SK-N-SH (cell line): ENCODE results near the gene NUMA1. TPM values are rescaled to one million over a fixed set of nuclear protein-coding genes. Genes with fewer than 3 reads are reported as not detected.

Experiments
- CTCF ChIA-PET: fragments of 300-600, 350-600 bp; formaldehyde crosslinking; extraction: SDS; loops from one replicate; lab custom pipeline; 2021; lab: Yijun Ruan, JAX
- POLR2A ChIA-PET: fragments of 350-600 bp; sonication (Branson Sonifier 250); formaldehyde crosslinking; extraction: SDS; loops from one replicate; lab custom pipeline; 2020; ENCODE audit warnings: antibody characterized with exemption, inconsistent platforms; lab: Yijun Ruan, JAX
- DNase-seq: peaks from one replicate; pipeline ENCODE4 v3.0.0; 2012
- H2AFZ ChIP-seq: fragments of 200-600 bp; sonication (generic); 2 replicates; pipeline ENCODE4 v1.8.1; 2016; ENCODE audit warnings: antibody characterized with exemption, mild to moderate bottlenecking, low read depth
- H3F3A ChIP-seq: fragments of 200-600 bp; sonication (generic); replicated peaks from 2 replicates; pipeline ENCODE3; 2016; ENCODE audit warnings: antibody characterized with exemption, mild to moderate bottlenecking; ENCODE audit not compliant: insufficient read depth
- H3K27ac ChIP-seq, 2 experiments: fragments of 200-500 bp in 1 of 2; fragments of 200-600 bp in 1 of 2; sonication (Bioruptor generic) in 1 of 2; sonication (generic), shearing (Covaris generic) in 1 of 2; 2 replicates each; pipeline versions ENCODE4 v1.5.1 to v1.6.1; 2014 to 2016; ENCODE audit warnings: low read depth in 2 of 2, inconsistent platforms in 1 of 2, low read length in 1 of 2, mild to moderate bottlenecking in 1 of 2, mixed read lengths in 1 of 2
- H3K27me3 ChIP-seq: fragments of 200-600 bp; sonication (generic), shearing (Covaris generic); 2 replicates; pipeline ENCODE4 v1.6.1; 2016; ENCODE audit warnings: mixed run types; ENCODE audit not compliant: insufficient read depth
- H3K36me3 ChIP-seq, 2 experiments: fragments of 200-500 bp in 1 of 2; fragments of 200-600 bp in 1 of 2; sonication (Bioruptor generic) in 1 of 2; sonication (generic) in 1 of 2; replicated peaks in 1 of 2; 2 replicates each; pipeline versions ENCODE3 to v1.5.1; 2014 to 2016; ENCODE audit warnings: low read length in 1 of 2, mild to moderate bottlenecking in 1 of 2; ENCODE audit not compliant: insufficient read depth in 2 of 2, control insufficient read depth in 1 of 2
- H3K4me1 ChIP-seq, 2 experiments: fragments of 200-500 bp in 1 of 2; fragments of 200-600 bp in 1 of 2; sonication (Bioruptor generic) in 1 of 2; sonication (generic), shearing (Covaris generic) in 1 of 2; 2 replicates each; pipeline versions ENCODE4 v1.5.1 to v1.6.1; 2014 to 2016; ENCODE audit warnings: low read depth in 1 of 2, low read length in 1 of 2, mixed run types in 1 of 2; ENCODE audit not compliant: insufficient read depth in 2 of 2, control insufficient read depth in 1 of 2
- H3K4me2 ChIP-seq: fragments of 200-600 bp; sonication (generic), shearing (Covaris generic); 2 replicates; pipeline ENCODE4 v1.6.1; 2017; ENCODE audit warnings: mixed run types
- H3K4me3 ChIP-seq, 2 experiments: fragments of 200-500 bp in 1 of 2; fragments of 200-600 bp in 1 of 2; sonication (Bioruptor generic) in 1 of 2; sonication (generic), shearing (Covaris generic) in 1 of 2; 2 replicates each; pipeline versions ENCODE4 v1.5.1 to v1.8.1; 2014 to 2016; ENCODE audit warnings: low read depth in 2 of 2, inconsistent platforms in 1 of 2, low read length in 1 of 2, mild to moderate bottlenecking in 1 of 2, mixed read lengths in 1 of 2, moderate library complexity in 1 of 2
- H3K79me2 ChIP-seq: fragments of 200-600 bp; sonication (generic); 2 replicates; pipeline ENCODE4 v1.8.1; 2017; ENCODE audit warnings: mild to moderate bottlenecking; ENCODE audit not compliant: insufficient read depth
- H3K9ac ChIP-seq: fragments of 200-600 bp; sonication (generic); 2 replicates; pipeline ENCODE4 v1.6.1; 2017; ENCODE audit warnings: mixed run types
- H3K9me2 ChIP-seq: fragments of 200-600 bp; sonication (generic); 2 replicates; pipeline ENCODE4 v1.6.1; 2017; ENCODE audit warnings: mixed run types
- H3K9me3 ChIP-seq: fragments of 200-600 bp; sonication (generic); 2 replicates; pipeline ENCODE4 v1.6.1; 2017; ENCODE audit warnings: mixed run types, mild to moderate bottlenecking, moderate library complexity
- H4K20me1 ChIP-seq: fragments of 200-600 bp; sonication (generic); 2 replicates; pipeline ENCODE4 v1.6.1; 2017; ENCODE audit warnings: mild to moderate bottlenecking, mixed run types; ENCODE audit not compliant: insufficient read depth
- ELF1 ChIP-seq: IDR thresholded peaks from 2 replicates; pipeline ENCODE4 v1.4.0; 2012
- FOSL2 ChIP-seq: IDR thresholded peaks from 2 replicates; pipeline ENCODE4 v1.4.0; 2012; ENCODE audit warnings: low read depth, mild to moderate bottlenecking, moderate library complexity, borderline replicate concordance
- FOXJ3 ChIP-seq: sonication (generic); formaldehyde crosslinking; IDR thresholded peaks from 2 replicates; pipeline ENCODE4 v1.5.1; 2020; ENCODE audit warnings: mild to moderate bottlenecking, missing genetic modification reagents
- FOXM1 ChIP-seq: IDR thresholded peaks from 2 replicates; pipeline ENCODE4 v1.4.0; 2012; ENCODE audit warnings: low read depth, mild to moderate bottlenecking
- GABPA ChIP-seq: IDR thresholded peaks from 2 replicates; pipeline ENCODE4 v1.4.0; 2012; ENCODE audit warnings: low read depth, mild to moderate bottlenecking
- JUND ChIP-seq: IDR thresholded peaks from 2 replicates; pipeline ENCODE4 v1.4.0; 2012
- MEF2A ChIP-seq: IDR thresholded peaks from 2 replicates; pipeline ENCODE4 v1.4.0; 2012; ENCODE audit warnings: low read depth, borderline replicate concordance
- PBX3 ChIP-seq: IDR thresholded peaks from 2 replicates; pipeline ENCODE4; 2012
- POLR2AphosphoS5 ChIP-seq: IDR thresholded peaks from 2 replicates; pipeline ENCODE4 v1.6.1; 2012; ENCODE audit warnings: low read depth, low read length
- RAD21 ChIP-seq: IDR thresholded peaks from 2 replicates; pipeline ENCODE4 v1.6.1; 2012; ENCODE audit warnings: mild to moderate bottlenecking, low read length
- RCOR1 ChIP-seq: fragments of 150-350 bp; IDR thresholded peaks from 2 replicates; pipeline ENCODE4 v1.6.1; 2017; ENCODE audit warnings: antibody characterized with exemption, low read length
- RFX5 ChIP-seq: IDR thresholded peaks from 2 replicates; pipeline ENCODE4 v1.6.1; 2012; ENCODE audit warnings: mild to moderate bottlenecking, improper control_type of control experiment, low read length
- SIN3A ChIP-seq: IDR thresholded peaks from 2 replicates; pipeline ENCODE4 v1.6.1; 2012; ENCODE audit warnings: low read depth, mild to moderate bottlenecking, low read length, moderate library complexity, borderline replicate concordance
- SMC3 ChIP-seq: IDR thresholded peaks from 2 replicates; pipeline ENCODE4 v1.6.1; 2012; ENCODE audit warnings: low read depth, low read length, improper control_type of control experiment
- TEAD4 ChIP-seq: IDR thresholded peaks from 2 replicates; pipeline ENCODE4 v1.4.0; 2012; ENCODE audit warnings: mild to moderate bottlenecking, borderline replicate concordance; ENCODE audit not compliant: insufficient read depth
- WGBS: methylation state at CpG from one replicate; pipeline ENCODE4 v1.1.6; 2017; ENCODE audit warnings: low lambda C conversion rate; 5-methylcytosine and 5-hydroxymethylcytosine counted together
- polyA plus RNA-seq, 3 experiments: library from polyadenylated mRNA; depleted of rRNA; stranded (reverse); fragments of >200 nt; gene quantifications; 2 replicates each; pipeline ENCODE4 v1.2.3, GENCODE V29; 2012
- TF ChIP-seq, protein P1 (sequence below): IDR thresholded peaks from 2 replicates; pipeline ENCODE4 v1.6.1; 2012; ENCODE audit warnings: mild to moderate bottlenecking, low read depth, low read length, moderate library complexity
- TF ChIP-seq, protein P2 (sequence below): IDR thresholded peaks from 2 replicates; pipeline ENCODE4 v1.4.0; 2012; ENCODE audit warnings: low read depth
- TF ChIP-seq, protein P3 (sequence below): IDR thresholded peaks from 2 replicates; pipeline ENCODE4 v1.4.0; 2012; ENCODE audit warnings: low read depth, borderline replicate concordance

NUMA1 gene
- polyA plus RNA-seq, 1 of the 3 experiments (the other 2 are of a cell fraction): 111 TPM

DNA sequence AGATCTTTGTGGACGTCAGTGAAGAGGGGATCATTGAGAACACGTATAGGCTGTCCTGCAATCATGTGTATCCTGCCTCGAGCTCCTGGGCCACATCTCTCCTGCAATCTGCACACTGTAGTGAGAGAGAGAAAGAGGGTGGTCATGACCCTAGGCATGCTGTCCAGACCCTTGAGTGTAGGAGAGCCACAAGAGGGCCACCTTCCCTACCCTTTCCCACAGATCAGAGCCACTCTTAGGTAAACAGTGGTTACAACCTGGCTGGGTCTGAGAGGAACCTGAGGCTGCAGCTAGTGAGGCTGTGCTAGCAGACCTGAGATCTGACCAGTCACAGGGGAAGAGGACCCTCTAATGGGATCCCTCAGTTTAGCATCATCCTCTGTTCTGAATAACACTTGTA is 85.6 kb downstream of the NUMA1 start:
- WGBS: 89% methylated on average over 3 of the region's 3 CpGs
- Histone ChIP-seq H3K4me2 (no peak overlapping the region), H4K20me1 (no peaks in the 10 kb centered on the region), H3K9me2 (no peaks in the 10 kb centered on the region), H2AFZ (no peak overlapping the region), H3K79me2 (no peaks in the 10 kb centered on the region), H3K9me3 (no peaks in the 10 kb centered on the region), H3F3A (no peaks in the 10 kb centered on the region), H3K27ac (no peak overlapping the region), H3K27me3 (no peaks in the 10 kb centered on the region), H3K4me1 (peaks cover 0 to 7% of the 10 kb centered on the region in 2 experiments; a peak in 1 of 4 replicates), H3K4me3 (no peak overlapping the region), H3K36me3 (peaks cover 4 to 31% of the 10 kb centered on the region in 2 experiments), H3K9ac (no peak overlapping the region)
- ChIA-PET CTCF (interaction anchor here (1.0 to 1.7 kb wide), 4 partner anchors 17 to 150 kb away, joined by 3 to 6 read pairs (median 4); no protein-coding TSS in a partner anchor), POLR2A (no interaction called here)
- no peak for DNase-seq
- TF ChIP-seq, protein P1, sequence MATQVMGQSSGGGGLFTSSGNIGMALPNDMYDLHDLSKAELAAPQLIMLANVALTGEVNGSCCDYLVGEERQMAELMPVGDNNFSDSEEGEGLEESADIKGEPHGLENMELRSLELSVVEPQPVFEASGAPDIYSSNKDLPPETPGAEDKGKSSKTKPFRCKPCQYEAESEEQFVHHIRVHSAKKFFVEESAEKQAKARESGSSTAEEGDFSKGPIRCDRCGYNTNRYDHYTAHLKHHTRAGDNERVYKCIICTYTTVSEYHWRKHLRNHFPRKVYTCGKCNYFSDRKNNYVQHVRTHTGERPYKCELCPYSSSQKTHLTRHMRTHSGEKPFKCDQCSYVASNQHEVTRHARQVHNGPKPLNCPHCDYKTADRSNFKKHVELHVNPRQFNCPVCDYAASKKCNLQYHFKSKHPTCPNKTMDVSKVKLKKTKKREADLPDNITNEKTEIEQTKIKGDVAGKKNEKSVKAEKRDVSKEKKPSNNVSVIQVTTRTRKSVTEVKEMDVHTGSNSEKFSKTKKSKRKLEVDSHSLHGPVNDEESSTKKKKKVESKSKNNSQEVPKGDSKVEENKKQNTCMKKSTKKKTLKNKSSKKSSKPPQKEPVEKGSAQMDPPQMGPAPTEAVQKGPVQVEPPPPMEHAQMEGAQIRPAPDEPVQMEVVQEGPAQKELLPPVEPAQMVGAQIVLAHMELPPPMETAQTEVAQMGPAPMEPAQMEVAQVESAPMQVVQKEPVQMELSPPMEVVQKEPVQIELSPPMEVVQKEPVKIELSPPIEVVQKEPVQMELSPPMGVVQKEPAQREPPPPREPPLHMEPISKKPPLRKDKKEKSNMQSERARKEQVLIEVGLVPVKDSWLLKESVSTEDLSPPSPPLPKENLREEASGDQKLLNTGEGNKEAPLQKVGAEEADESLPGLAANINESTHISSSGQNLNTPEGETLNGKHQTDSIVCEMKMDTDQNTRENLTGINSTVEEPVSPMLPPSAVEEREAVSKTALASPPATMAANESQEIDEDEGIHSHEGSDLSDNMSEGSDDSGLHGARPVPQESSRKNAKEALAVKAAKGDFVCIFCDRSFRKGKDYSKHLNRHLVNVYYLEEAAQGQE: no peak
- TF ChIP-seq FOXM1 (no peak), FOXJ3 (CRISPR knock-in tag) (no peak)
- TF ChIP-seq, protein P2, sequence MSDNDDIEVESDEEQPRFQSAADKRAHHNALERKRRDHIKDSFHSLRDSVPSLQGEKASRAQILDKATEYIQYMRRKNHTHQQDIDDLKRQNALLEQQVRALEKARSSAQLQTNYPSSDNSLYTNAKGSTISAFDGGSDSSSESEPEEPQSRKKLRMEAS: no peak

DNA sequence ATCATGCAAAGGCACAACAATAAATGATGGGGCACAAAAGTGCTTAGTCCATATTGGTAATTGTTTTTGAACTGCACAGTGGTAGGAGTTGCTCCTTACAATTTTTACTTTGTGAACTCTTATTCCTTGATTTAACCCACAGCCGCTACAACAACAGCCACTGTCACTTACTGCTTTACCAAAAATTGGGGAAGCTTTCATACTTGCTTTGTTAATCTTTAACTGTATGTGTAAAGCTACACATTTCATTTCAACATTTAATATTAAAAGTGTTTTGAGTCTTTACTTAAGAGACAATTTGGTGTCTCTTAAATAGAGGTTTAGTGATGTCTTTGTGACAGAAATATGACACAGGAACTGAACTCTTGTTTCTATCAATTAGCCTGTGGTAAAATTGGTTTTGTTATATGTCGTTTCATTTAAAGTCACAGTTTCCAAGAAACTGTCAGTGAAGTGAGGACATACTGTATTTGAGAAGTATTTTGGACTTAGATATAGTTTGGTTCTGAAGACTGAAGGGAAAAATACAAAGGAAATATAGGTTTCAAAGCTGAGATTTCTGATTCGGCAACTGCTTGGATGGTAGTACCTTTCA is 88.1 kb downstream of the NUMA1 start:
- CTCF ChIA-PET: interaction anchor here (0.9 to 1.2 kb wide), 2 partner anchors 15 to 442 kb away, joined by 4 read pairs; partner anchors contain the start of gene CLPB

More for the DNA sequence above, 88.1 kb downstream of the NUMA1 start:
- Histone ChIP-seq H3K9ac (no peak overlapping the region), H3K36me3 (peaks cover 11 to 32% of the 10 kb centered on the region in 2 experiments), H2AFZ (no peak overlapping the region)
- TF ChIP-seq TEAD4 (no peak), POLR2AphosphoS5 (no peak), FOXM1 (no peak), FOXJ3 (CRISPR knock-in tag) (no peak), PBX3 (no peak), SMC3 (no peak), MEF2A (no peak), RFX5 (no peak), FOSL2 (no peak), JUND (no peak), GABPA (no peak), SIN3A (no peak), RCOR1 (no peak), ELF1 (no peak), RAD21 (no peak)
- TF ChIP-seq, protein P3, sequence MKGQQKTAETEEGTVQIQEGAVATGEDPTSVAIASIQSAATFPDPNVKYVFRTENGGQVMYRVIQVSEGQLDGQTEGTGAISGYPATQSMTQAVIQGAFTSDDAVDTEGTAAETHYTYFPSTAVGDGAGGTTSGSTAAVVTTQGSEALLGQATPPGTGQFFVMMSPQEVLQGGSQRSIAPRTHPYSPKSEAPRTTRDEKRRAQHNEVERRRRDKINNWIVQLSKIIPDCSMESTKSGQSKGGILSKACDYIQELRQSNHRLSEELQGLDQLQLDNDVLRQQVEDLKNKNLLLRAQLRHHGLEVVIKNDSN: no peak
- TF ChIP-seq, protein P1: no peak
- TF ChIP-seq, all 33 proteins: peak for 0
- no peak overlapping the region for H3K4me2 ChIP-seq
- no peak overlapping the region for H3K27ac ChIP-seq
- H3K9me3 ChIP-seq: no peaks in the 10 kb centered on the region
- H3K4me1 ChIP-seq: peaks cover 0 to 8% of the 10 kb centered on the region in 2 experiments; a peak in 1 of 4 replicates
- no peaks in the 10 kb centered on the region for H3K27me3 ChIP-seq
- H3K4me3 ChIP-seq: no peak overlapping the region
- no peaks in the 10 kb centered on the region for H3K79me2 ChIP-seq
- H3K9me2 ChIP-seq: no peaks in the 10 kb centered on the region
- POLR2A ChIA-PET: no interaction called here
- H4K20me1 ChIP-seq: no peaks in the 10 kb centered on the region
- 89% methylated on average over 3 of the region's 3 CpGs for WGBS
- DNase-seq: no peak
- peaks cover 6% of the 10 kb centered on the region for H3F3A ChIP-seq
